Measurements from ENCODE around the gene DENND2A.

DENND2A gene

DNA sequence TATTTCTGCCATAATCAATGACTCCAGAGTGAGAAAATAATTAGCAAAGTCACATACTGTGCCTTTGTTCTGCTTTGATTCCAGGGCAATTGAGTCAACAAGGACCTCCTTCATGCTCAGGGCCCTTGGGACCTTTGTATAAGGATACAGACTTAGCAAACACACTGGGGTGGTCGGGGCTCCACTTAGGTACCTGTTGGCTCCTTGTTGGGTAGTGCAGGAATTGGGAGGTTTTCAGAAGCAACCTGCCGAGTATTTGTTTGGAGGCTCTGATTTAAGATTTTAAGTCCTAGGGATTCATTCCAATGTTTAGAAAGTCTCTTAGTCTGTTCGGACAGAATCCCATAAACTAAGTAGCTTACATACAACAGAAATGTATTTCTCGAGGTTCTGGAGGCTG is 35.1 kb upstream of the DENND2A start:
- TF ChIP-seq, protein P1, sequence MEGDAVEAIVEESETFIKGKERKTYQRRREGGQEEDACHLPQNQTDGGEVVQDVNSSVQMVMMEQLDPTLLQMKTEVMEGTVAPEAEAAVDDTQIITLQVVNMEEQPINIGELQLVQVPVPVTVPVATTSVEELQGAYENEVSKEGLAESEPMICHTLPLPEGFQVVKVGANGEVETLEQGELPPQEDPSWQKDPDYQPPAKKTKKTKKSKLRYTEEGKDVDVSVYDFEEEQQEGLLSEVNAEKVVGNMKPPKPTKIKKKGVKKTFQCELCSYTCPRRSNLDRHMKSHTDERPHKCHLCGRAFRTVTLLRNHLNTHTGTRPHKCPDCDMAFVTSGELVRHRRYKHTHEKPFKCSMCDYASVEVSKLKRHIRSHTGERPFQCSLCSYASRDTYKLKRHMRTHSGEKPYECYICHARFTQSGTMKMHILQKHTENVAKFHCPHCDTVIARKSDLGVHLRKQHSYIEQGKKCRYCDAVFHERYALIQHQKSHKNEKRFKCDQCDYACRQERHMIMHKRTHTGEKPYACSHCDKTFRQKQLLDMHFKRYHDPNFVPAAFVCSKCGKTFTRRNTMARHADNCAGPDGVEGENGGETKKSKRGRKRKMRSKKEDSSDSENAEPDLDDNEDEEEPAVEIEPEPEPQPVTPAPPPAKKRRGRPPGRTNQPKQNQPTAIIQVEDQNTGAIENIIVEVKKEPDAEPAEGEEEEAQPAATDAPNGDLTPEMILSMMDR (IDR thresholded peaks at IDR 0.05) = no peak
- H3K27me3 Mint-ChIP-seq (ENCODE audit: low read depth, poor library complexity) = peaks cover 45% of the 10 kb centered on the region
- H3K4me1 Mint-ChIP-seq = peaks cover 39% of the 10 kb centered on the region
- no peaks in the 10 kb centered on the region for H3K9me3 Mint-ChIP-seq
- H3K36me3 Mint-ChIP-seq (ENCODE audit: low read depth) = peaks cover 19% of the 10 kb centered on the region
- no peak for DNase-seq
- no peak overlapping the region for H3K4me3 Mint-ChIP-seq
- H3K27ac Mint-ChIP-seq = no peak overlapping the region

DNA sequence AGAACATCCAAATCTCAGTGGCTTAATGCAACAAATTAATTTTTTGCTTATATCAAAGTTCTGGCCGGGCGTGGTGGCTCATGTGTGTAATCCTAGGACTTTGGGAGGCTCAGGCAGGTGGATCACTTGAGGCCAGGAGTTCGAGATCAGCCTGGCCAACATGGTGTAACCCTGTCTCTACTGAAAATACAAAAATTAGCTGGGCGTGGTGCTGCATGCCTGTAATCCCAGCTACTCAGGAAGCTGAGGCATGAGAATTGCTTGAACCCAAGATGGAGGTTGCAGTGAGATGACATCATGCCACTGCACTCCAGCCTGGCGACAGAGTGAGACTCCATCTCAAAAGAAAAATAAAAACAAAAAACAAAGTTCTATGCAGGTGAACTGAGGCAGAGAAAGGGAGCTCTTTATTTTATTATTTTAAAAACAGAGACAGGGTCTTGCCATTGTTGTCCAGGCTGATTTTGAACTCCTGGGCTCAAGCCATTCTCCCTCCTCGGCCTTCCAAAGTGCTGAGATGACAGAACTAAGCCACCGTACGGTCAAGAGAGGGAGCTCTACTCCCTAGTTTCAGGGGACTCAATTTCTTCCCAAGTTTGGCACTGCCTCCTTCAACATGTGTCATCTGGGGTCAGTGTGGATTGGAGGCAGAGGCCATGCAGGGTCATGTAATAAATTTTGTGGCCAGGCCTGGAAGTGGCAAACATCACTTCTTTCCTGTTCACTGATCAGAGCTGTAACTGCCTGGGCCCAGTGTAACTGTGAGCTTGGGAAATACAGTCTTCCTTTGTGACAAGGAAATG is 34.5 kb upstream of the DENND2A start:
- Mint-ChIP-seq H3K4me1 (peaks cover 45% of the 10 kb centered on the region), H3K4me3 (peak overlapping the region; percentile 84), H3K27me3 (ENCODE audit: low read depth, poor library complexity) (peaks cover 45% of the 10 kb centered on the region), H3K36me3 (ENCODE audit: low read depth) (peaks cover 15% of the 10 kb centered on the region), H3K27ac (peak overlapping the region; percentile 8), H3K9me3 (no peaks in the 10 kb centered on the region)
- TF ChIP-seq, protein P1 (IDR thresholded peaks at IDR 0.05) = peak; percentile 48
- peak; percentile 54 for DNase-seq

DNA sequence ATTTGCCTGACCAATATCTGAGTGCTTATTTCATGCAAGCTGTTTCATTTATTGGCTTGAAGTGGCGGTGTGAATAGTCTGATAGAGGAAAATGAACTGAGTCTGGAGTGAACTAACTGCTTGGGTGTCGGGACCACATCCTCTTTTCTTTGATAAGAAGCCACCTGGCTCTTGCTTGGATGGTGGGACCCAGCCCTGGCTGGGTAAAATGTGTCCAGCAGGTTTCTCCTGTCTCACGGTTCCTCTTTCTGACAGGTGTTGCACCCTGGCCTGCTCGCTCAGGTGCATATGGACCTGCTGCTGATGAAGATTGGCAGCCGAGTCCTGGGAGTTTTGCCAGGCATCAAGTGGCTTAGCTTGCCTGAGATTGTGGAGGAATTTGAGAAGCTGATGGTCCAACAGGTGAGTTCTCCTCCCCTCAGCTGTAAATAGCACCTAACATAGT is 33.8 kb upstream of the DENND2A start:
- peak overlapping the region; percentile 22 for H3K27ac Mint-ChIP-seq
- no peak for DNase-seq
- peaks cover 46% of the 10 kb centered on the region for H3K4me1 Mint-ChIP-seq
- H3K27me3 Mint-ChIP-seq (ENCODE audit: low read depth, poor library complexity) = peaks cover 44% of the 10 kb centered on the region
- TF ChIP-seq, protein P1 (IDR thresholded peaks at IDR 0.05) = no peak
- H3K36me3 Mint-ChIP-seq (ENCODE audit: low read depth) = peaks cover 12% of the 10 kb centered on the region
- peak overlapping the region; percentile 84 for H3K4me3 Mint-ChIP-seq
- H3K9me3 Mint-ChIP-seq = no peaks in the 10 kb centered on the region

DNA sequence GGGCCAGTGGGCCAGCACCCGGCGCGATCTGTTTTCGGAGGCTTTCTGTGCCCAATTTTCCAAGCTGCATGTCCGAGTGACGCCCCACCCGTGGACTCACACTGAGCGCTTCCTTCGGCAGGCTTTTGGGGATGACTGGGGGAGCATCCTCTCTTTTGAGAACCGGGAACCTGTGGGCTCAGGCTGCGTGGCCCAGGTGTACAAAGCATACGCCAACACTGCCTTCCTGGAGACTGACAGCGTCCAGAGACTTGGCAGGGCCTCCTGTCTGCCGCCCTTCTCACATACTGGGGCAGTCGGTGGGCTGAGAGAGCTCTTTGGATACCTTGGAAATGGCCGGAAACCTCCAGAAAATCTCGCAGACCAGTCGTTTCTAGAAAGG is 33.2 kb upstream of the DENND2A start:
- Mint-ChIP-seq H3K4me1 (peaks cover 46% of the 10 kb centered on the region), H3K4me3 (peak overlapping the region; percentile 84), H3K27ac (no peak overlapping the region), H3K36me3 (ENCODE audit: low read depth) (peaks cover 7% of the 10 kb centered on the region), H3K27me3 (ENCODE audit: low read depth, poor library complexity) (peaks cover 42% of the 10 kb centered on the region), H3K9me3 (no peaks in the 10 kb centered on the region)
- TF ChIP-seq, protein P1 (IDR thresholded peaks at IDR 0.05) = no peak
- no peak for DNase-seq

DNA sequence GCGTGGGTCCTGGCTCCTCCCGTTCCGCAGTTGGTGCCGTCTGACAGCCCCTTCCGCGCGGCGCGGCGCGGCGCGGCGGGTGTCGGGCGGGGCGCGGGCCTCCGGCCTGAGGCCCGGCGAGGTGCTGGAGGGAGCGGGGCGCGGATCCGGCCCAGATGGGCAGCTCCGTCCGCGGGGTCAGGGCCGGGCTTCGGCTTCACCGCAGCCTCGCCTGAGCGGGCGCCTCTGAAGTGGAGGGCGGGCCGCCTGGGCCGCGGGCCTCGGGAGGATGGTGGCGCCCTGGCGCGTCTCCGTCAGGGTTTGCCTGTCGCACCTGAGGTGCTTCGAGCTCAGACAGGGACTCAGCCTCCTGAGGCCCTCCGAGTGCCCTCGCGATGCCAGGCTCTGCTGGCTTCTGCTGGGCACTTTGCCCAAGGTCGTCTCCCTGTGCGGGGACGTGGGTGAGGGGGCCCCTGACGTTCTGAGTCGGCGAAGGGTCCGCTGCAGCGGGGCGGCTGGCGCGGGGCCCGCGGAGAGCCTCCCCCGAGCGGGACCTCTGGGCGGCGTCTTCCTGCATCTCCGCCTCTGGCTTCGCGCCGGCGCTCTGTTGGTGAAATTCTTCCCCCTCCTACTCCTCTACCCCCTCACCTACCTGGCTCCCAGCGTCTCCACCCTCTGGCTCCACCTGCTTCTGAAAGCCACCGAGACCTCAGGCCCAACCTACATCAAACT is 32.6 kb upstream of the DENND2A start:
- H3K27ac Mint-ChIP-seq = no peak overlapping the region
- TF ChIP-seq, protein P1 (IDR thresholded peaks at IDR 0.05) = no peak
- H3K27me3 Mint-ChIP-seq (ENCODE audit: low read depth, poor library complexity) = peaks cover 42% of the 10 kb centered on the region
- DNase-seq = peak; percentile 67
- peaks cover 6% of the 10 kb centered on the region for H3K36me3 Mint-ChIP-seq (ENCODE audit: low read depth)
- peaks cover 46% of the 10 kb centered on the region for H3K4me1 Mint-ChIP-seq
- peak overlapping the region; percentile 84 for H3K4me3 Mint-ChIP-seq
- no peaks in the 10 kb centered on the region for H3K9me3 Mint-ChIP-seq
